GM12878 (cell line): ENCODE results near the gene FAF1. TPM values are rescaled to one million over a fixed set of nuclear protein-coding genes. Genes with fewer than 3 reads are reported as not detected.
"Not testable (repeated sequence)": the region's sequence is repeated elsewhere in the genome, so short reads cannot be mapped to it uniquely, and the experiment has no call there.

Experiments used
- ATAC-seq: fragments of 200-7000 bp; cut with Tn5 transposase; 3 replicates; pipeline ENCODE4 v1.9.1; 2020; ENCODE audit warnings: mild to moderate bottlenecking, moderate library complexity
- BruUV-seq: library from RNA; stranded (reverse); fragments of 400-500 nt; replicated peaks from 2 replicates; lab custom pipeline; 2021; lab: Mats Ljungman, UMichigan
- CTCF ChIA-PET: fragments of 300-600 bp; sonication (Branson Sonifier 250); formaldehyde crosslinking; extraction: SDS; loops from one replicate; lab custom pipeline; 2021; ENCODE audit warnings: inconsistent platforms; lab: Yijun Ruan, JAX
- POLR2A ChIA-PET: fragments of 350-600 bp; formaldehyde crosslinking; extraction: SDS; loops from one replicate; lab custom pipeline; 2021; ENCODE audit warnings: inconsistent platforms; lab: Charles Lee
- RAD21 ChIA-PET: fragments of 300-600 bp; sonication (Branson Sonifier 250); formaldehyde crosslinking; loops from one replicate; lab custom pipeline; 2023; ENCODE audit warnings: antibody characterized with exemption; ENCODE audit not compliant: unreplicated experiment; lab: Charles Lee
- SMC1A ChIA-PET: fragments of 300-600 bp; sonication (Branson Sonifier 250); formaldehyde crosslinking; loops from one replicate; lab custom pipeline; 2023; ENCODE audit not compliant: unreplicated experiment, uncharacterized antibody; lab: Charles Lee
- DNase-seq: peaks from one replicate; pipeline ENCODE4 v3.0.0-alpha.2; 2011; ENCODE audit warnings: low read depth, low spot score
- FAIRE-seq: peaks from 3 replicates; lab custom pipeline; 2011; peaks lifted over from hg19 to GRCh38; lab: Jason Lieb, UNC
- H2AFZ ChIP-seq: 2 replicates; pipeline ENCODE4 v1.6.0; 2011; ENCODE audit warnings: low read depth, low read length, control low read depth; ENCODE audit not compliant: control insufficient read depth
- H3K27ac ChIP-seq: 2 replicates; pipeline ENCODE4 v1.5.1; 2011; ENCODE audit warnings: control low read depth; ENCODE audit not compliant: control insufficient read depth, insufficient read depth
- H3K27me3 ChIP-seq, 2 experiments: replicated peaks in 1 of 2; 2 replicates each; pipeline versions ENCODE4 v1.6.0 to v1.6.1; 2011; ENCODE audit warnings: low read length in 1 of 2; ENCODE audit not compliant: control insufficient read depth in 2 of 2, insufficient read depth in 2 of 2
- H3K36me3 ChIP-seq, 2 experiments: 2 replicates each; pipeline ENCODE4 v1.5.1; 2011; ENCODE audit warnings: low read length in 1 of 2; ENCODE audit not compliant: control insufficient read depth in 2 of 2, insufficient read depth in 2 of 2
- H3K4me1 ChIP-seq: 2 replicates; pipeline ENCODE4 v1.6.1; 2011; ENCODE audit warnings: mild to moderate bottlenecking, low read length, moderate library complexity, mixed read lengths; ENCODE audit not compliant: control insufficient read depth, insufficient read depth
- H3K4me2 ChIP-seq: 2 replicates; pipeline ENCODE4 v1.6.0; 2011; ENCODE audit warnings: control low read depth; ENCODE audit not compliant: control insufficient read depth, insufficient read depth
- H3K4me3 ChIP-seq: fragments of 200-600 bp; sonication (generic); 2 replicates; pipeline ENCODE4 v1.5.1; 2016
- H3K79me2 ChIP-seq: 2 replicates; pipeline ENCODE4 v1.6.0; 2011; ENCODE audit warnings: low read length; ENCODE audit not compliant: control insufficient read depth, insufficient read depth
- H3K9ac ChIP-seq: 2 replicates; pipeline ENCODE4 v1.8.0; 2011; ENCODE audit warnings: low read length, control low read depth, mixed read lengths; ENCODE audit not compliant: control insufficient read depth, insufficient read depth
- H3K9me3 ChIP-seq: replicated peaks from 3 replicates; pipeline ENCODE4 v1.5.1; 2011; ENCODE audit warnings: mild to moderate bottlenecking, low read length; ENCODE audit not compliant: control insufficient read depth, insufficient read depth
- H4K20me1 ChIP-seq: 2 replicates; pipeline ENCODE4 v1.6.0; 2011; ENCODE audit not compliant: control insufficient read depth, insufficient read depth
- CHD2 ChIP-seq: IDR thresholded peaks from 2 replicates; pipeline ENCODE4 v1.6.1; 2011; ENCODE audit warnings: low read depth, low read length, improper control_type of control experiment, borderline replicate concordance
- CREB1 ChIP-seq: IDR thresholded peaks from 2 replicates; pipeline ENCODE4 v1.6.1; 2012; ENCODE audit warnings: low read depth, mild to moderate bottlenecking, inconsistent platforms
- FOS ChIP-seq: IDR thresholded peaks from 3 replicates; pipeline ENCODE4 v1.6.1; 2011; ENCODE audit warnings: borderline replicate concordance; ENCODE audit not compliant: insufficient read length; ENCODE audit errors: extremely low read depth
- GABPA ChIP-seq: IDR thresholded peaks from 2 replicates; pipeline ENCODE4 v1.6.1; 2014; ENCODE audit warnings: antibody characterized with exemption, low read depth, mild to moderate bottlenecking, inconsistent platforms
- MTA2 ChIP-seq: fragments of 450-650 bp; IDR thresholded peaks from 2 replicates; pipeline ENCODE4 v1.6.1; 2016; ENCODE audit warnings: low read depth, mild to moderate bottlenecking, moderate library complexity
- POLR2A ChIP-seq: IDR thresholded peaks from 2 replicates; pipeline ENCODE4 v1.6.1; 2011; ENCODE audit warnings: low read depth, mild to moderate bottlenecking, low read length
- POU2F2 ChIP-seq: IDR thresholded peaks from 3 replicates; pipeline ENCODE4 v1.6.1; 2011; ENCODE audit warnings: low read depth, mild to moderate bottlenecking, low read length, borderline replicate concordance
- RCOR1 ChIP-seq: conservative IDR thresholded peaks from 2 replicates; pipeline ENCODE4 v1.6.1; 2012; ENCODE audit warnings: low read depth, low read length, improper control_type of control experiment
- RELA ChIP-seq: fragments of 450-650 bp; IDR thresholded peaks from 2 replicates; pipeline ENCODE4 v1.8.0; 2014; ENCODE audit warnings: borderline replicate concordance; ENCODE audit not compliant: partially characterized antibody
- RFX5 ChIP-seq: IDR thresholded peaks from 2 replicates; pipeline ENCODE4 v1.6.1; 2011; ENCODE audit warnings: low read depth, low read length, improper control_type of control experiment
- SUZ12 ChIP-seq: fragments of 200-600 bp; sonication (generic); IDR thresholded peaks from one replicate; pipeline ENCODE4 v1.6.1; 2018; ENCODE audit warnings: antibody characterized with exemption, mild to moderate bottlenecking; ENCODE audit not compliant: unreplicated experiment
- TARDBP ChIP-seq: IDR thresholded peaks from 2 replicates; pipeline ENCODE4 v1.6.1; 2016; ENCODE audit warnings: borderline replicate concordance
- TCF3 ChIP-seq: IDR thresholded peaks from 2 replicates; pipeline ENCODE4 v1.6.1; 2012; ENCODE audit warnings: low read depth, mild to moderate bottlenecking, low read length, borderline replicate concordance; ENCODE audit not compliant: insufficient read depth
- ZNF622 ChIP-seq: fragments of 450-650 bp; IDR thresholded peaks from 2 replicates; pipeline ENCODE4 v1.6.1; 2017; ENCODE audit warnings: mild to moderate bottlenecking, inconsistent platforms
- WGBS: methylation state at CpG from one replicate; pipeline ENCODE4 v1.1.6; 2016; ENCODE audit warnings: low lambda C conversion rate; ENCODE audit not compliant: insufficient replicate concordance, insufficient coverage; ENCODE audit errors: missing lambda C conversion rate; 5-methylcytosine and 5-hydroxymethylcytosine counted together
- in situ Hi-C: fragments of 300-500 bp; cut with MboI; formaldehyde crosslinking; loops from 9 replicates; pipeline ENCODE4 v1.14.3; 2018; ENCODE audit warnings: mixed read lengths
- intact Hi-C: fragments of 100-400 bp; cut with micrococcal nuclease; formaldehyde crosslinking; loops from one replicate; pipeline ENCODE4 v1.14.2; 2022; ENCODE audit not compliant: unreplicated experiment
- polyA plus RNA-seq, 11 experiments: library from polyadenylated mRNA; depleted of rRNA in 4 of 11; unstranded in 6 of 11; stranded (reverse) in 5 of 11; fragments of >200 nt; fragmentation: Nextera tagmentation in 4 of 11; fragmentation: Illumina TruSeq in 1 of 11; extraction: Ambion mirVana in 4 of 11; extraction: Trizol in 1 of 11; gene quantifications; 1 replicate in 1 of 11; 2 replicates in 10 of 11; pipeline versions ENCODE4 v1.2.1 to v1.2.3, GENCODE V29; 2011 to 2016; ENCODE audit warnings: inconsistent platforms in 2 of 11, missing spikeins in 2 of 11, low read depth in 1 of 11
- total RNA-seq, 4 experiments: library from RNA; depleted of rRNA in 3 of 4; stranded (reverse); fragments of >200 nt in 3 of 4; fragmentation: Illumina TruSeq in 1 of 4; extraction: Trizol in 1 of 4; gene quantifications; 2 replicates each; pipeline versions ENCODE4 v1.2.1 to v1.2.3, GENCODE V29; 2013 to 2021
- TF ChIP-seq, protein P1 (sequence below): fragments of 450-650 bp; IDR thresholded peaks from 2 replicates; pipeline ENCODE4 v1.6.1; 2017; ENCODE audit warnings: mild to moderate bottlenecking, low read depth, inconsistent platforms; ENCODE audit not compliant: poor library complexity, severe bottlenecking
- TF ChIP-seq, protein P2 (sequence below): IDR thresholded peaks from 2 replicates; pipeline ENCODE4 v1.6.1; 2012; ENCODE audit warnings: low read length, inconsistent platforms

The FAF1 gene
- total and polyA plus RNA-seq, 10 of the 15 experiments (the other 5 are each of a cell fraction or from before 2014, with no cell fraction given): 8.6 to 54.5 (median 23.7) TPM

DNA sequence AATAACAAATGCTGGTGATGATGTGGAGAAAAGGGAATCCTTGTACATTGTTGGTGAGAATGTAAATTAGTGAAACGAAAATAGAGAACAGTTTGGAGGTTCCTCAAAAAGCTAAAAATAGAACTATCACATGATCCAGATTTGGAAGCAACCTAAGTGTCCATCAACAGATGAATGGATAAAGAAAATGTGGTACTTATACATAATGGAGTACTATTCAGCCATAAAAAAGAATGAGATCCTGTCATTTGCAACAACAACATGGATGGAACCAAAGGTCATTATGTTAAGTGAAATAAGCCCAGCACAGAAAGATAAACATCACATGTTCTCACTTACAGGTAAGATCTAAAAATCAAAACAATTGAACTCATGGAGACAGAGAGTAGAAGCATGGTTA, 39.3 kb upstream of the FAF1 start:
- BruUV-seq, ATAC-seq, H2AFZ ChIP-seq, H3K36me3 ChIP-seq, H3K9ac ChIP-seq, H4K20me1 ChIP-seq, in situ Hi-C loops, POLR2A ChIA-PET, CTCF ChIA-PET, FAIRE-seq, DNase-seq, H3K27me3 ChIP-seq, intact Hi-C loops, H3K27ac ChIP-seq, RAD21 ChIA-PET, H3K4me2 ChIP-seq, H3K9me3 ChIP-seq, H3K79me2 ChIP-seq: not testable (repeated sequence)
- Histone ChIP-seq H3K4me3 (0 out of 2 replicates have a peak overlapping the region, but pooled peaks have one; percentile 28), H3K4me1 (peaks cover 14% of the 10 kb centered on the region; the same call in 1 of the 2 replicates)
- SMC1A ChIA-PET: interaction anchor here (0.8 kb wide), 1 partner anchor 142 kb away, joined by 3 read pairs; no protein-coding TSS in a partner anchor
- WGBS: 33% methylated on average over 1 of the region's 1 CpG

GRCh38 chr1:50996083-50996482, 36.0 kb upstream of the FAF1 start:
- Histone ChIP-seq H3K9me3 (no peaks in the 10 kb centered on the region; the same call in 1 of the 3 replicates), H2AFZ (no peak overlapping the region), H3K79me2 (no peaks in the 10 kb centered on the region), H3K4me3 (no peak overlapping the region), H3K27me3 (no peaks in the 10 kb centered on the region), H4K20me1 (no peaks in the 10 kb centered on the region), H3K9ac (no peak overlapping the region), H3K4me1 (peaks cover 14% of the 10 kb centered on the region; the same call in 1 of the 2 replicates), H3K27ac (no peak overlapping the region), H3K4me2 (no peak overlapping the region), H3K36me3 (no peaks in the 10 kb centered on the region)
- ATAC-seq (no peak), FAIRE-seq (no peak), DNase-seq (no peak)
- BruUV-seq: no TSS peak
- SMC1A ChIA-PET: interaction anchor here (0.6 kb wide), 1 partner anchor 325 kb away, joined by 3 read pairs; no protein-coding TSS in a partner anchor
- CTCF ChIA-PET: interaction anchor here (0.9 kb wide), 1 partner anchor 123 kb away, joined by 3 read pairs; no protein-coding TSS in a partner anchor
- WGBS: 73% methylated on average over 3 of the region's 3 CpGs
- in situ Hi-C loops (no loop called here), intact Hi-C loops (no loop called here)
- RAD21 ChIA-PET: no interaction called here
- POLR2A ChIA-PET: no interaction called here
- TF ChIP-seq POLR2A (no peak), POU2F2 (no peak), TCF3 (no peak), CREB1 (no peak), GABPA (no peak), RCOR1 (no peak), SUZ12 (no peak), RFX5 (no peak), CHD2 (no peak), RELA (no peak), ZNF622 (no peak), TARDBP (no peak), MTA2 (no peak), FOS (no peak)
- TF ChIP-seq, protein P1, sequence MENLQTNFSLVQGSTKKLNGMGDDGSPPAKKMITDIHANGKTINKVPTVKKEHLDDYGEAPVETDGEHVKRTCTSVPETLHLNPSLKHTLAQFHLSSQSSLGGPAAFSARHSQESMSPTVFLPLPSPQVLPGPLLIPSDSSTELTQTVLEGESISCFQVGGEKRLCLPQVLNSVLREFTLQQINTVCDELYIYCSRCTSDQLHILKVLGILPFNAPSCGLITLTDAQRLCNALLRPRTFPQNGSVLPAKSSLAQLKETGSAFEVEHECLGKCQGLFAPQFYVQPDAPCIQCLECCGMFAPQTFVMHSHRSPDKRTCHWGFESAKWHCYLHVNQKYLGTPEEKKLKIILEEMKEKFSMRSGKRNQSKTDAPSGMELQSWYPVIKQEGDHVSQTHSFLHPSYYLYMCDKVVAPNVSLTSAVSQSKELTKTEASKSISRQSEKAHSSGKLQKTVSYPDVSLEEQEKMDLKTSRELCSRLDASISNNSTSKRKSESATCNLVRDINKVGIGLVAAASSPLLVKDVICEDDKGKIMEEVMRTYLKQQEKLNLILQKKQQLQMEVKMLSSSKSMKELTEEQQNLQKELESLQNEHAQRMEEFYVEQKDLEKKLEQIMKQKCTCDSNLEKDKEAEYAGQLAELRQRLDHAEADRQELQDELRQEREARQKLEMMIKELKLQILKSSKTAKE: no peak
- TF ChIP-seq, protein P2, sequence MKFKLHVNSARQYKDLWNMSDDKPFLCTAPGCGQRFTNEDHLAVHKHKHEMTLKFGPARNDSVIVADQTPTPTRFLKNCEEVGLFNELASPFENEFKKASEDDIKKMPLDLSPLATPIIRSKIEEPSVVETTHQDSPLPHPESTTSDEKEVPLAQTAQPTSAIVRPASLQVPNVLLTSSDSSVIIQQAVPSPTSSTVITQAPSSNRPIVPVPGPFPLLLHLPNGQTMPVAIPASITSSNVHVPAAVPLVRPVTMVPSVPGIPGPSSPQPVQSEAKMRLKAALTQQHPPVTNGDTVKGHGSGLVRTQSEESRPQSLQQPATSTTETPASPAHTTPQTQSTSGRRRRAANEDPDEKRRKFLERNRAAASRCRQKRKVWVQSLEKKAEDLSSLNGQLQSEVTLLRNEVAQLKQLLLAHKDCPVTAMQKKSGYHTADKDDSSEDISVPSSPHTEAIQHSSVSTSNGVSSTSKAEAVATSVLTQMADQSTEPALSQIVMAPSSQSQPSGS: no peak
